SU-DHL-6 (cell line): Measurements from ENCODE around the gene GCH1.

ENCODE experiments used
- CTCF ChIP-seq: fragments of 200-600 bp; sonication (generic); IDR thresholded peaks from one replicate; pipeline ENCODE4 v1.5.1; 2017; ENCODE audit warnings: antibody characterized with exemption, mild to moderate bottlenecking, low read length, moderate library complexity; ENCODE audit not compliant: insufficient read depth, poor library complexity, severe bottlenecking
- EZH2phosphoT487 ChIP-seq: fragments of 200-600 bp; sonication (generic), shearing (Covaris generic); conservative IDR thresholded peaks from 2 replicates; pipeline ENCODE4 v1.6.1; 2018; ENCODE audit warnings: mild to moderate bottlenecking, antibody characterized with exemption, low read length, moderate library complexity, mixed read lengths

GRCh38 chr14:54902143-54902520 is 494 bp downstream of the GCH1 start:
- TF ChIP-seq CTCF, result no peak
- TF ChIP-seq EZH2phosphoT487, result no peak
